PFSK-1 (cell line): ENCODE data around the gene LDLRAD3.

Experiments used
- POLR2AphosphoS5 ChIP-seq: IDR thresholded peaks from 2 replicates; pipeline ENCODE4 v1.6.1; 2012; ENCODE audit warnings: low read depth, mild to moderate bottlenecking, control low read depth, low read length, moderate library complexity
- TF ChIP-seq, protein P1 (sequence below), 2 experiments: IDR thresholded peaks; 2 replicates each; pipeline versions ENCODE4 v1.6.1 to v1.8.0; 2011 to 2012; ENCODE audit warnings: low read depth in 2 of 2, low read length in 2 of 2, control low read depth in 1 of 2, inconsistent platforms in 1 of 2, mild to moderate bottlenecking in 1 of 2, moderate library complexity in 1 of 2; ENCODE audit not compliant: insufficient read depth in 1 of 2

DNA sequence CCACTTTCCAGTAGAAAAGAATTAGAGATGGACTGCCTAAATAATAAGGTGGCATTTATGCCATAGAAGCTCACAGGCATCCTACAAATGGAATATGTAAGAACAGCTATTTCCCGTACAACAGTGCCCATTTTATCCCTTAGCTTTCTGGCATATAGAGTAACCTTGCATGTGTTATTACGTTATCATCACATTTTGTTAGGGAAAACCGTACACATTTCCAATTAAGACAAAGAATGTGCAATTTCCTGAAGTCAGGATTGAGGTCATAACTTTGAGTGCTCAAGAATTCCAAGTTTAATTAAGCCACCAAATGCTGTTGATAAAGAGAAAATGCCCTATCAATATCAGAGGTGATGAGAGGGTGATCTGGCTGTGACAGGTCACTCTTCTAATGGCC is 58.9 kb downstream of the LDLRAD3 start:
- no peak for TF ChIP-seq POLR2AphosphoS5
- TF ChIP-seq, protein P1, sequence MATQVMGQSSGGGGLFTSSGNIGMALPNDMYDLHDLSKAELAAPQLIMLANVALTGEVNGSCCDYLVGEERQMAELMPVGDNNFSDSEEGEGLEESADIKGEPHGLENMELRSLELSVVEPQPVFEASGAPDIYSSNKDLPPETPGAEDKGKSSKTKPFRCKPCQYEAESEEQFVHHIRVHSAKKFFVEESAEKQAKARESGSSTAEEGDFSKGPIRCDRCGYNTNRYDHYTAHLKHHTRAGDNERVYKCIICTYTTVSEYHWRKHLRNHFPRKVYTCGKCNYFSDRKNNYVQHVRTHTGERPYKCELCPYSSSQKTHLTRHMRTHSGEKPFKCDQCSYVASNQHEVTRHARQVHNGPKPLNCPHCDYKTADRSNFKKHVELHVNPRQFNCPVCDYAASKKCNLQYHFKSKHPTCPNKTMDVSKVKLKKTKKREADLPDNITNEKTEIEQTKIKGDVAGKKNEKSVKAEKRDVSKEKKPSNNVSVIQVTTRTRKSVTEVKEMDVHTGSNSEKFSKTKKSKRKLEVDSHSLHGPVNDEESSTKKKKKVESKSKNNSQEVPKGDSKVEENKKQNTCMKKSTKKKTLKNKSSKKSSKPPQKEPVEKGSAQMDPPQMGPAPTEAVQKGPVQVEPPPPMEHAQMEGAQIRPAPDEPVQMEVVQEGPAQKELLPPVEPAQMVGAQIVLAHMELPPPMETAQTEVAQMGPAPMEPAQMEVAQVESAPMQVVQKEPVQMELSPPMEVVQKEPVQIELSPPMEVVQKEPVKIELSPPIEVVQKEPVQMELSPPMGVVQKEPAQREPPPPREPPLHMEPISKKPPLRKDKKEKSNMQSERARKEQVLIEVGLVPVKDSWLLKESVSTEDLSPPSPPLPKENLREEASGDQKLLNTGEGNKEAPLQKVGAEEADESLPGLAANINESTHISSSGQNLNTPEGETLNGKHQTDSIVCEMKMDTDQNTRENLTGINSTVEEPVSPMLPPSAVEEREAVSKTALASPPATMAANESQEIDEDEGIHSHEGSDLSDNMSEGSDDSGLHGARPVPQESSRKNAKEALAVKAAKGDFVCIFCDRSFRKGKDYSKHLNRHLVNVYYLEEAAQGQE (IDR thresholded peaks at IDR 0.05; ENCODE audit: insufficient read depth in 1 of 2, low read depth in 2 of 2, low read length in 2 of 2) = no peak
